DMS114 treated with DMSO at 0.1 percent for 48 hours (cell line): ENCODE data around the gene FTO.

Experiments
- DNase-seq: peaks from one replicate; lab custom pipeline; 2025; ENCODE audit not compliant: unreplicated experiment; lab: John Stamatoyannopoulos, UW

The FTO gene

GRCh38 chr16:54048586-54049495 lies 344.9 kb downstream of the FTO start:
- DNase-seq = no peak

GRCh38 chr16:54049591-54050458 lies 345.9 kb downstream of the FTO start:
- no peak for DNase-seq

GRCh38 chr16:54050459-54051210 lies 346.7 kb downstream of the FTO start:
- no peak for DNase-seq

- no peak for DNase-seq
Measured at GRCh38 chr16:54051821-54052220, 347.9 kb downstream of the FTO start.

GRCh38 chr16:54052271-54052670 lies 348.3 kb downstream of the FTO start:
- no peak for DNase-seq

- DNase-seq = no peak
Measured at GRCh38 chr16:54053891-54054820, 350.2 kb downstream of the FTO start.

GRCh38 chr16:54055191-54055590 lies 351.2 kb downstream of the FTO start:
- DNase-seq = no peak

GRCh38 chr16:54055864-54056263 lies 351.9 kb downstream of the FTO start:
- DNase-seq = no peak

GRCh38 chr16:54056921-54057320 lies 353.0 kb downstream of the FTO start:
- no peak for DNase-seq

- no peak for DNase-seq
Measured at GRCh38 chr16:54059319-54059718, 355.4 kb downstream of the FTO start.

- DNase-seq = no peak
Measured at GRCh38 chr16:54060599-54061421, 356.9 kb downstream of the FTO start.

GRCh38 chr16:54061454-54061853 lies 357.5 kb downstream of the FTO start:
- no peak for DNase-seq

GRCh38 chr16:54062361-54063278 lies 358.7 kb downstream of the FTO start:
- DNase-seq = no peak

- no peak for DNase-seq
Measured at GRCh38 chr16:54063279-54063773, 359.4 kb downstream of the FTO start.

- no peak for DNase-seq
Measured at GRCh38 chr16:54066451-54067105, 362.6 kb downstream of the FTO start.

- DNase-seq = no peak
Measured at GRCh38 chr16:54067322-54068065, 363.5 kb downstream of the FTO start.

GRCh38 chr16:54068212-54068611 lies 364.3 kb downstream of the FTO start:
- DNase-seq = no peak
